ENCODE measurements around the gene CAMTA1.

The CAMTA1 gene

DNA sequence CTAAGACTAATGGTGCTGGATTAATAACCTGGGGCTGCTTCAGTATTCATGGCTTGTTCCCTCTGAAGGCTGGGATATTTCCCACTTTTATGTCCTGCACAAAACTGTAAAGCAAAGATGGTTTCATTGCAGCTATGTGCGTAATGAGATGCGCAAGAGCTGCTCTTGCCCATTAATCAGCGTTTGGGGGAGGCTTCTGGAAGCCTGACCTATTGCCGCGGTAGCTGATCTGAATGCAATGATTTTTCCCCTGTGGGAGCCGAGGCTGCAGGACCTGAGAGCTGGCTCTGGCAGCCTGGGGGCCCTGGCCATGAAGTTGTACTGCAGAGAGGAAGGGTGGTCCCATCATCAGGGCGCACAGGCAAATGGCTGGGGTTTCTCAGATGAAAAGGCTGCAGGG lies 239.8 kb downstream of the CAMTA1 start:
- ChIA-PET POLR2A (interaction anchor here (0.5 kb wide), 1 partner anchor 240 kb away, joined by 3 read pairs; no protein-coding TSS in a partner anchor), CTCF (interaction anchor here (0.6 to 1.4 kb wide), 6 partner anchors 10 to 193 kb away, joined by 3 to 5 read pairs (median 3); no protein-coding TSS in a partner anchor)
- no peak for TF ChIP-seq ZNF221 (tag by site-specific recombination; IDR thresholded peaks at IDR 0.05; ENCODE audit: borderline replicate concordance)
- no peak for TF ChIP-seq ZNF416 (tag by site-specific recombination; IDR thresholded peaks at IDR 0.05)
- no peak for TF ChIP-seq ZNF404 (tag by site-specific recombination; IDR thresholded peaks at IDR 0.05)
- TF ChIP-seq ZNF2 (tag by site-specific recombination; IDR thresholded peaks at IDR 0.05), result no peak
- TF ChIP-seq, protein P1, sequence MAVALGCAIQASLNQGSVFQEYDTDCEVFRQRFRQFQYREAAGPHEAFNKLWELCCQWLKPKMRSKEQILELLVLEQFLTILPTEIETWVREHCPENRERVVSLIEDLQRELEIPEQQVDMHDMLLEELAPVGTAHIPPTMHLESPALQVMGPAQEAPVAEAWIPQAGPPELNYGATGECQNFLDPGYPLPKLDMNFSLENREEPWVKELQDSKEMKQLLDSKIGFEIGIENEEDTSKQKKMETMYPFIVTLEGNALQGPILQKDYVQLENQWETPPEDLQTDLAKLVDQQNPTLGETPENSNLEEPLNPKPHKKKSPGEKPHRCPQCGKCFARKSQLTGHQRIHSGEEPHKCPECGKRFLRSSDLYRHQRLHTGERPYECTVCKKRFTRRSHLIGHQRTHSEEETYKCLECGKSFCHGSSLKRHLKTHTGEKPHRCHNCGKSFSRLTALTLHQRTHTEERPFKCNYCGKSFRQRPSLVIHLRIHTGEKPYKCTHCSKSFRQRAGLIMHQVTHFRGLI (tag by site-specific recombination; IDR thresholded peaks at IDR 0.05), result no peak
- TF ChIP-seq RBAK (tag by site-specific recombination; IDR thresholded peaks at IDR 0.05), result no peak
- TF ChIP-seq, protein P2, sequence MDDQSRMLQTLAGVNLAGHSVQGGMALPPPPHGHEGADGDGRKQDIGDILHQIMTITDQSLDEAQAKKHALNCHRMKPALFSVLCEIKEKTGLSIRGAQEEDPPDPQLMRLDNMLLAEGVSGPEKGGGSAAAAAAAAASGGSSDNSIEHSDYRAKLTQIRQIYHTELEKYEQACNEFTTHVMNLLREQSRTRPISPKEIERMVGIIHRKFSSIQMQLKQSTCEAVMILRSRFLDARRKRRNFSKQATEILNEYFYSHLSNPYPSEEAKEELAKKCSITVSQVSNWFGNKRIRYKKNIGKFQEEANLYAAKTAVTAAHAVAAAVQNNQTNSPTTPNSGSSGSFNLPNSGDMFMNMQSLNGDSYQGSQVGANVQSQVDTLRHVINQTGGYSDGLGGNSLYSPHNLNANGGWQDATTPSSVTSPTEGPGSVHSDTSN (CRISPR knock-in tag; IDR thresholded peaks at IDR 0.05), result no peak
- TF ChIP-seq, protein P3, sequence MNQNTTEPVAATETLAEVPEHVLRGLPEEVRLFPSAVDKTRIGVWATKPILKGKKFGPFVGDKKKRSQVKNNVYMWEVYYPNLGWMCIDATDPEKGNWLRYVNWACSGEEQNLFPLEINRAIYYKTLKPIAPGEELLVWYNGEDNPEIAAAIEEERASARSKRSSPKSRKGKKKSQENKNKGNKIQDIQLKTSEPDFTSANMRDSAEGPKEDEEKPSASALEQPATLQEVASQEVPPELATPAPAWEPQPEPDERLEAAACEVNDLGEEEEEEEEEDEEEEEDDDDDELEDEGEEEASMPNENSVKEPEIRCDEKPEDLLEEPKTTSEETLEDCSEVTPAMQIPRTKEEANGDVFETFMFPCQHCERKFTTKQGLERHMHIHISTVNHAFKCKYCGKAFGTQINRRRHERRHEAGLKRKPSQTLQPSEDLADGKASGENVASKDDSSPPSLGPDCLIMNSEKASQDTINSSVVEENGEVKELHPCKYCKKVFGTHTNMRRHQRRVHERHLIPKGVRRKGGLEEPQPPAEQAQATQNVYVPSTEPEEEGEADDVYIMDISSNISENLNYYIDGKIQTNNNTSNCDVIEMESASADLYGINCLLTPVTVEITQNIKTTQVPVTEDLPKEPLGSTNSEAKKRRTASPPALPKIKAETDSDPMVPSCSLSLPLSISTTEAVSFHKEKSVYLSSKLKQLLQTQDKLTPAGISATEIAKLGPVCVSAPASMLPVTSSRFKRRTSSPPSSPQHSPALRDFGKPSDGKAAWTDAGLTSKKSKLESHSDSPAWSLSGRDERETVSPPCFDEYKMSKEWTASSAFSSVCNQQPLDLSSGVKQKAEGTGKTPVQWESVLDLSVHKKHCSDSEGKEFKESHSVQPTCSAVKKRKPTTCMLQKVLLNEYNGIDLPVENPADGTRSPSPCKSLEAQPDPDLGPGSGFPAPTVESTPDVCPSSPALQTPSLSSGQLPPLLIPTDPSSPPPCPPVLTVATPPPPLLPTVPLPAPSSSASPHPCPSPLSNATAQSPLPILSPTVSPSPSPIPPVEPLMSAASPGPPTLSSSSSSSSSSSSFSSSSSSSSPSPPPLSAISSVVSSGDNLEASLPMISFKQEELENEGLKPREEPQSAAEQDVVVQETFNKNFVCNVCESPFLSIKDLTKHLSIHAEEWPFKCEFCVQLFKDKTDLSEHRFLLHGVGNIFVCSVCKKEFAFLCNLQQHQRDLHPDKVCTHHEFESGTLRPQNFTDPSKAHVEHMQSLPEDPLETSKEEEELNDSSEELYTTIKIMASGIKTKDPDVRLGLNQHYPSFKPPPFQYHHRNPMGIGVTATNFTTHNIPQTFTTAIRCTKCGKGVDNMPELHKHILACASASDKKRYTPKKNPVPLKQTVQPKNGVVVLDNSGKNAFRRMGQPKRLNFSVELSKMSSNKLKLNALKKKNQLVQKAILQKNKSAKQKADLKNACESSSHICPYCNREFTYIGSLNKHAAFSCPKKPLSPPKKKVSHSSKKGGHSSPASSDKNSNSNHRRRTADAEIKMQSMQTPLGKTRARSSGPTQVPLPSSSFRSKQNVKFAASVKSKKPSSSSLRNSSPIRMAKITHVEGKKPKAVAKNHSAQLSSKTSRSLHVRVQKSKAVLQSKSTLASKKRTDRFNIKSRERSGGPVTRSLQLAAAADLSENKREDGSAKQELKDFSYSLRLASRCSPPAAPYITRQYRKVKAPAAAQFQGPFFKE (tag by site-specific recombination; IDR thresholded peaks at IDR 0.05; ENCODE audit: borderline replicate concordance), result no peak
- TF ChIP-seq ZNF157 (tag by site-specific recombination; IDR thresholded peaks at IDR 0.05), result no peak
- TF ChIP-seq SP2 (tag by site-specific recombination; IDR thresholded peaks at IDR 0.05), result no peak
- no peak for TF ChIP-seq KLF10 (tag by site-specific recombination; IDR thresholded peaks at IDR 0.05)
- no peak for TF ChIP-seq YY1 (tag by site-specific recombination; IDR thresholded peaks at IDR 0.05)
- no peak for TF ChIP-seq ZNF664 (tag by site-specific recombination; IDR thresholded peaks at IDR 0.05)
- TF ChIP-seq ZNF677 (tag by site-specific recombination; IDR thresholded peaks at IDR 0.05), result no peak
- no peak for TF ChIP-seq ZNF510 (tag by site-specific recombination; IDR thresholded peaks at IDR 0.05; ENCODE audit: insufficient replicate concordance)
- no peak for TF ChIP-seq ZNF670 (tag by site-specific recombination; IDR thresholded peaks at IDR 0.05; ENCODE audit: low read depth)
- TF ChIP-seq, protein P4, sequence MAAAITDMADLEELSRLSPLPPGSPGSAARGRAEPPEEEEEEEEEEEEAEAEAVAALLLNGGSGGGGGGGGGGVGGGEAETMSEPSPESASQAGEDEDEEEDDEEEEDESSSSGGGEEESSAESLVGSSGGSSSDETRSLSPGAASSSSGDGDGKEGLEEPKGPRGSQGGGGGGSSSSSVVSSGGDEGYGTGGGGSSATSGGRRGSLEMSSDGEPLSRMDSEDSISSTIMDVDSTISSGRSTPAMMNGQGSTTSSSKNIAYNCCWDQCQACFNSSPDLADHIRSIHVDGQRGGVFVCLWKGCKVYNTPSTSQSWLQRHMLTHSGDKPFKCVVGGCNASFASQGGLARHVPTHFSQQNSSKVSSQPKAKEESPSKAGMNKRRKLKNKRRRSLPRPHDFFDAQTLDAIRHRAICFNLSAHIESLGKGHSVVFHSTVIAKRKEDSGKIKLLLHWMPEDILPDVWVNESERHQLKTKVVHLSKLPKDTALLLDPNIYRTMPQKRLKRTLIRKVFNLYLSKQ (tag by site-specific recombination; IDR thresholded peaks at IDR 0.05; ENCODE audit: borderline replicate concordance), result no peak
- TF ChIP-seq, protein P5, sequence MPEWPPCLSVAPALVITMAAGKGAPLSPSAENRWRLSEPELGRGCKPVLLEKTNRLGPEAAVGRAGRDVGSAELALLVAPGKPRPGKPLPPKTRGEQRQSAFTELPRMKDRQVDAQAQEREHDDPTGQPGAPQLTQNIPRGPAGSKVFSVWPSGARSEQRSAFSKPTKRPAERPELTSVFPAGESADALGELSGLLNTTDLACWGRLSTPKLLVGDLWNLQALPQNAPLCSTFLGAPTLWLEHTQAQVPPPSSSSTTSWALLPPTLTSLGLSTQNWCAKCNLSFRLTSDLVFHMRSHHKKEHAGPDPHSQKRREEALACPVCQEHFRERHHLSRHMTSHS (tag by site-specific recombination; IDR thresholded peaks at IDR 0.05), result no peak

More for the DNA sequence above, 239.8 kb downstream of the CAMTA1 start:
- no peaks in the 10 kb centered on the region for H3K36me3 ChIP-seq (ENCODE audit: control insufficient read depth in 2 of 2, insufficient read depth in 1 of 2, low read length in 2 of 2)
- H3K27ac ChIP-seq (ENCODE audit: extremely low read depth, low read depth, low read length), result no peak overlapping the region
- no peak overlapping the region for H3K4me3 ChIP-seq (ENCODE audit: low read depth, low read length)
- no peaks in the 10 kb centered on the region for H3K4me1 ChIP-seq (ENCODE audit: control insufficient read depth, insufficient read depth, low read length)
- no peaks in the 10 kb centered on the region for H3K9me3 ChIP-seq (ENCODE audit: control insufficient read depth, insufficient read depth, low read depth, low read length)

Data from HEK293 (cell line).